ENCODE measurements around the gene ENPP1. TPM values are rescaled to one million over a fixed set of nuclear protein-coding genes. Genes with fewer than 3 reads are reported as not detected.

ENPP1 gene
- total and polyA plus RNA-seq, 2 donors (not counting 3 experiments of a cell fraction or from before 2014, with no cell fraction given): 0.36 to 1.4 TPM

GRCh38 chr6:131803007-131803769 is 4.6 kb upstream of the ENPP1 start:
- Histone ChIP-seq H3K9me3 (replicated peaks; ENCODE audit: control insufficient read depth, insufficient read depth, low read length) (no peaks in the 10 kb centered on the region), H3K36me3 (ENCODE audit: control insufficient read depth in 2 of 2, extremely low read depth in 1 of 2, insufficient read depth in 2 of 2, low read length in 2 of 2) (no peaks in the 10 kb centered on the region), H2AFZ (ENCODE audit: low read depth, low read length) (no peak overlapping the region), H3K4me3 (replicated peaks in 1 of 3; ENCODE audit: insufficient read depth in 1 of 3, low read depth in 1 of 3, low read length in 3 of 3) (no peak overlapping the region), H3K4me2 (ENCODE audit: insufficient read depth, low read length) (no peak overlapping the region), H3K27me3 (ENCODE audit: control insufficient read depth in 2 of 2, insufficient read depth in 2 of 2, low read length in 2 of 2) (peaks cover 7 to 10% of the 10 kb centered on the region in 2 experiments), H3K9me1 (replicated peaks; ENCODE audit: control insufficient read depth, extremely low read depth, insufficient read depth, low read length) (no peaks in the 10 kb centered on the region), H3K79me2 (ENCODE audit: control insufficient read depth, insufficient read depth, low read length) (no peaks in the 10 kb centered on the region), H3K4me1 (ENCODE audit: control insufficient read depth, extremely low read depth, insufficient read depth, low read length) (peaks cover 5% of the 10 kb centered on the region), H3K27ac (ENCODE audit: insufficient read depth, low read depth, low read length) (no peak overlapping the region), H3K9ac (replicated peaks; ENCODE audit: extremely low read depth, insufficient read depth, low read length) (no peak overlapping the region), H4K20me1 (replicated peaks; ENCODE audit: control insufficient read depth, extremely low read depth, insufficient read depth, low read length) (no peaks in the 10 kb centered on the region)
- dilution Hi-C loops (cut with MboI; ENCODE audit: extremely low pct_ligation_motif_present, low sequenced_read_pairs): no loop called here
- intact Hi-C loops (cut with micrococcal nuclease): no loop called here
- ChIA-PET CTCF (interaction anchor here (1.1 kb wide), 1 partner anchor 107 kb away, joined by 3 read pairs; no protein-coding TSS in a partner anchor), POLR2A (no interaction called here)
- no peak for FAIRE-seq
- no TSS peak for BruUV-seq (replicated peaks)
- no peak for TF ChIP-seq POLR2A (IDR thresholded peaks at IDR 0.05; ENCODE audit: low read depth, low read length)
- no peak for TF ChIP-seq EZH2 (IDR thresholded peaks at IDR 0.05; ENCODE audit: borderline replicate concordance, low read depth, low read length, severe bottlenecking)
- no peak for TF ChIP-seq JUN (IDR thresholded peaks at IDR 0.05; ENCODE audit: borderline replicate concordance, insufficient read depth, insufficient read length, low read depth)
- no peak for TF ChIP-seq GATA2 (IDR thresholded peaks at IDR 0.05; ENCODE audit: insufficient read depth, insufficient read length, low read depth, low read length)
- no peak for TF ChIP-seq CTCF (IDR thresholded peaks at IDR 0.05; ENCODE audit: extremely low read depth in 1 of 2, insufficient read depth in 1 of 2, low read depth in 1 of 2, low read length in 2 of 2)
- no peak for TF ChIP-seq FOS (IDR thresholded peaks at IDR 0.05; ENCODE audit: borderline replicate concordance, insufficient read depth, low read length)
- no peak for TF ChIP-seq MYC (IDR thresholded peaks at IDR 0.05; ENCODE audit: low read depth, low read length)
- no peak for DNase-seq (ENCODE audit: low read depth, low spot score)
